A673 (cell line): ENCODE measurements around the gene PA2G4.

Experiments used
- EZH2 ChIP-seq: fragments of 200-600 bp; sonication (generic); IDR thresholded peaks from 2 replicates; pipeline ENCODE4 v1.6.1; 2017; ENCODE audit warnings: borderline replicate concordance, low read depth, mild to moderate bottlenecking, mixed read lengths, antibody characterized with exemption, low read length; ENCODE audit not compliant: poor library complexity, severe bottlenecking
- TF ChIP-seq, protein P1 (sequence below): fragments of 300-800, 200-600 bp; sonication (generic); conservative IDR thresholded peaks from 2 replicates; pipeline ENCODE4 v1.5.1; 2017; ENCODE audit warnings: low read depth, mild to moderate bottlenecking, antibody characterized with exemption, low read length, moderate library complexity, mixed read lengths

DNA sequence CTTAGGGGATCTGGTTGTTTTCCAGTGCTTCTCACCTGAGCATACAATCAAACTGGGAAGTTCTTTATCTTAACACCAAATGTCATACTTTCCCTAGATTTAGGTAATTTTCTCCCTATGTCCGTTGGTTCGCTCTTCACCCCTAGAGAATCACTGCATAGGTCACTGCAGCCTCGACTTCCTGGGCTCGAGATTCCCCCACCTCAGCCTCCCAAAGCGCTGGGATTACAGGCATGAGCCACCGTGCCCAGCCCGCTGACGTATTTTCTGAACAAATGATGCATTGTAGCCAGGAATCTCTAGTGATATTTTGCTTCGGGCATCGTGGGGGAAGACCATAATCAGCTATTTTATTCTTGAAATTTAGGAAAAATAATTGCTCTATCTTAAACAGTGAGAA is 11.0 kb downstream of the PA2G4 start:
- TF ChIP-seq, protein P1, sequence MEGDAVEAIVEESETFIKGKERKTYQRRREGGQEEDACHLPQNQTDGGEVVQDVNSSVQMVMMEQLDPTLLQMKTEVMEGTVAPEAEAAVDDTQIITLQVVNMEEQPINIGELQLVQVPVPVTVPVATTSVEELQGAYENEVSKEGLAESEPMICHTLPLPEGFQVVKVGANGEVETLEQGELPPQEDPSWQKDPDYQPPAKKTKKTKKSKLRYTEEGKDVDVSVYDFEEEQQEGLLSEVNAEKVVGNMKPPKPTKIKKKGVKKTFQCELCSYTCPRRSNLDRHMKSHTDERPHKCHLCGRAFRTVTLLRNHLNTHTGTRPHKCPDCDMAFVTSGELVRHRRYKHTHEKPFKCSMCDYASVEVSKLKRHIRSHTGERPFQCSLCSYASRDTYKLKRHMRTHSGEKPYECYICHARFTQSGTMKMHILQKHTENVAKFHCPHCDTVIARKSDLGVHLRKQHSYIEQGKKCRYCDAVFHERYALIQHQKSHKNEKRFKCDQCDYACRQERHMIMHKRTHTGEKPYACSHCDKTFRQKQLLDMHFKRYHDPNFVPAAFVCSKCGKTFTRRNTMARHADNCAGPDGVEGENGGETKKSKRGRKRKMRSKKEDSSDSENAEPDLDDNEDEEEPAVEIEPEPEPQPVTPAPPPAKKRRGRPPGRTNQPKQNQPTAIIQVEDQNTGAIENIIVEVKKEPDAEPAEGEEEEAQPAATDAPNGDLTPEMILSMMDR: no peak
- TF ChIP-seq EZH2: no peak
